NCI-H345 (cell line): ENCODE measurements around the gene ANO4.
A peak's percentile ranks its signal among the peaks of the same experiment; 100 is the strongest.
"Not testable (repeated sequence)": the region's sequence is repeated elsewhere in the genome, so short reads cannot be mapped to it uniquely, and the experiment has no call there.

Experiments
- DNase-seq: peaks from one replicate; lab custom pipeline; 2025; lab: John Stamatoyannopoulos, UW

Gene ANO4

DNA sequence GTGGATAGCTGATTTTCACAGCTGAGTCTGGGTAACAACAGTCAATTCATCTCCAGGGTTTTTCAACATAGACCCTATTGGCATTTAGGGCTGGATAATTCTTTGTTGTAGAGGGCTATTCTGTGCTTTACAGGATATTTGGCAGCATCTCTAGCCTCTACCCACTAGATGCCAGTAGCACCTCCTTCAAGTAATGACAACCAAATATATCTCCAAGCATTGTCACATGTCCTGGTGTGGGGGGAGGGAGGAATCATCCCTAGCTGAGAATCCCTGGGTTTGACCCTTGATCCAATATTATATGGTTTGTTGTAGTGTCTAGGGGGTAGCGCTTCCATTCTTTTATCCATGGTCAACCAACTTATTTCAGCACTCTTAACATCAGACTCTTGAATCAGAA lies 157.2 kb downstream of the ANO4 start:
- no peak for DNase-seq

DNA sequence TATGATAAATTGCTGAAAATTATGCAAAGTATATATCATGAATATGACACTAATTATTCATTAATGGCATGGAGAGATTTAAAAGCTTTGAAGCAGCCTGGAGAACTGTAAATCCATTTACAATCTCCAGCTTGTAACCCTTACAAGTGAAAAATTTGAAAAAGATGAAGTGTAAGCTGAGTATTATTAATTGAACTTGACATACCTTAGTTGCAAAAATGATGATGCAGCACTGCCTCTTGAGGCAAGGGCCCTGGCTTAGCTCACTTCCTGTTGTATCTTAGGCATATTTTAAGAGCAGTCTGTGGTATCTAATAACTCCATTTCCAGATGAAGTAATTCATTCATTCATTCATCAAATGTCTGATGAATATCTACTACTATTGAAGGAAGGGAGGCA lies 158.6 kb downstream of the ANO4 start:
- no peak for DNase-seq

DNA sequence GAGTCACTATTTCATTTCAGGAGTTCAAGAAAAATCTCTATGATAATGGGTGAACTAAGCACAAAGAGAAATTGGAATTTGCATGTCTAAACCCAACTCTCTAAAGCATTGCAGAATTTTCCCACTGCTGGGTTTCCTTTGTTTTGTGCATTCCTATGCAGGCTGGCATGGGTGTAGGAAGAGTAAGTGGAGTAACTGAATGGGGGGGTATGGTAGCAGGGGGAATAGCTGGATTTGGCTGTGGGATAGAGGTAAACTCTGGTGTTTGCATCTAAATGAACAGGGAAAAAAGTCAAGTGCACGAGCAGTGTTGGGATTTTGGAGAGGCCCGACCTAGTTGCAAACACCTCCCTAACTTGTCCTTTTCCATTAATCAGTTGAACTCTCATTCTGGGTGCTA lies 159.1 kb downstream of the ANO4 start:
- DNase-seq = no peak

DNA sequence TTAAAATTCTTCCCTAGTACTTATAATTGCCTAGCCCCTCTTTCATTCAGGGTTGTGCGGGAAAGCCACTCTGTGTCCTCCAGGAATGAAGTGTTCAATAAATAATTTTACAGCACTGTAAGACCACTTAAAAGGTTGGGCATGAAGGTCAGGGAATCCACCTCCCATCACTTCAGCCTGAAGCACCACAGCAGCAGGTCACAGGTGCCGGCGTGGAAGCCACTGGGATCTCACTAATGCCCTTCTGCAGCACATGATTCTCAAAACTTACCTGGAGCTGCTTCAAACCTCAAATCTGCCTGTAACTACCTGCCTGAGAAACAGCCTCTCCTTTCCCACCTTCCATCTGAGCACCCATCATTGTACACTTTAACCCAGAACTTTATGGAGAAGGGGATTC lies 159.5 kb downstream of the ANO4 start:
- DNase-seq = no peak

DNA sequence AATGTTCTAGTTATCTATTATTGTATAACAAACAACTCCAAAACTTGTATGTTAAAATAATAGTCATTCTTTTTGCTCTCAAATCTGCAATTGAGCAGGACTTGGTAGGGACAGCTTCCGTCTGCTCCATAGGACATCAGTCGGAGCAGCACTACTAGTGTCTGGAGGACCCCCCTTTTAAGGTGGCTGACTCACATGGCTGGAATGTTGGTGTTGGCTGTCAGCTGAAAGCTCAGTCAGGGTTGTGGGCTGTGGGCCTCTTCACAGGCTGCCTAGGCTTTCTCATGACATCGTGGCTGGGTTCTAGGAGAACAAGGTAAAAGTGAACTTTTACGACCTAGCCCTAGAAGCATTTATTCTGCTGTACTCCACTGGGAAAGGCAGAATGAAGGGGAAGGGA lies 160.6 kb downstream of the ANO4 start:
- DNase-seq = no peak

DNA sequence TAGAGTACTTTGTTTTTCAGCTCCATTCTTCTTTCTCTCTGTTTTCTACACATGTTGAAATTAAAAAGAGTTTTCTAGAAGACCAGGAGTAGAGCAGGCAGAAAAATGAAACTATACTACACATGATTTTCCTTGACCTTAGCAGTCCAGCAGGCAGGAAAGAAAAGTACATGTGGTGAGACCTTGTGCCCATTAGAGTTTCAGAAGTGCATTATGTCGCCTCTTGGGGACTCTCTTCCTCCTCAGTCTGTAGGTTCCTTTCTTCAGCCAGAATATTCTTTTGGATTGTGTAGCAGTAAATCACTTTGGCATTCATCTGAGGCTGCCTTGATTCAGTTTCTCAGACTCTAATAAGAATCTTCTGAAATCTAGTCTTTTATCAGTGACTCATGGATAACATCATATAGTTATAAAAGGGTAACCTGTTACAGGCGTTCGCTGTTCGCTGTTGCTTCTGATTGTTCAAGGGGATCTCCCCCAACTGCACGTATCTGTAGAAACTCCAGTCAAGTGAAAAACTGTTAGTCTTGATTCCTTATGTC lies 161.8 kb downstream of the ANO4 start:
- DNase-seq = no peak

DNA sequence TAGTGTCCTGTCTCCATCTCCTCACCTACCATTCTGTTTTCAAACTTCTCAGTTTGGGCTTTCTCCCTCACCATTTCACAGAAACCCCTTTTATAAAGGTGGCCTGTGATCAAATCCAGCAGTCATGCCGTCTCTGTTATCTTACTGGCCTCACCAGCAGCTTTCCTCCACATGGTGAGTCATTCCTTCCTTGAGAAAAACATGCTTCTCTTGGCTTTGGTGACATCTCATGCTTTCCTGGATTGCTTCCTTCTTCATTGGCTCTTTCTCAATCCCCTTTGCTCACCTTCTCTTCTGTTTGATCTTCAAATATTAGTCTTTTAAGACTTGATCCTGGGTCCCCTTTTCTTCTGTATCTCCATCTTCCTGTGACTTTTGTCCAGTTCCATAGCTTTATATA lies 164.9 kb downstream of the ANO4 start:
- DNase-seq = no peak

DNA sequence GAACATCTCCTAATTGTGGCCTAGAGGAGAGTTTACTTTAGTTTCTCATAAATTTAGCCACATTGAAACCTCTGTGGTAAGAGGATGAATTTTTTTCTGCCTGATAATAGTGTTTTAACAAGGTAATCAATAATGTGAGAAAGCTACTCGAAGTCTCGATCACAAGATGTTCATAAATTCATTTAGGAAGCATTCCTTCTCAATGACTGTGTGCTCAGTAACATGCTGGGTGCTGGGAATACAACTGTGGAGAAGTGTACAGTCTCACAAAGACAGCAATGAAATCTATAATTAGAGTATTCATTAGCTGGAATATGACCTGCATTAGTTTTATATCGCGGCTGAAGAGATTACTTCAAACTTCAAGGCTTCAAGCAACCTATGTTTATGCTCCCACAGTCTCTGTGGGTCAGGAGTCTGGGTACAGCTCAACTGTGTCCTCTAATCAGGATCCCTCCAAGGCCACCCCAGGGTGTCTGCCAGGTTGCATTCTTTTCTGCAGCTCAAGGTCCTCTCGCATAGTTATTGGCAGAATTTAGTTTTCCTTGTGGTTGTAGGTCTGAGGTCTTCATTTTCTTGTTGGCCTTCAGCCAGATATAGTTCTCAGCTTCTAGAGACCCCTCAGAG lies 167.6 kb downstream of the ANO4 start:
- DNase-seq = no peak

DNA sequence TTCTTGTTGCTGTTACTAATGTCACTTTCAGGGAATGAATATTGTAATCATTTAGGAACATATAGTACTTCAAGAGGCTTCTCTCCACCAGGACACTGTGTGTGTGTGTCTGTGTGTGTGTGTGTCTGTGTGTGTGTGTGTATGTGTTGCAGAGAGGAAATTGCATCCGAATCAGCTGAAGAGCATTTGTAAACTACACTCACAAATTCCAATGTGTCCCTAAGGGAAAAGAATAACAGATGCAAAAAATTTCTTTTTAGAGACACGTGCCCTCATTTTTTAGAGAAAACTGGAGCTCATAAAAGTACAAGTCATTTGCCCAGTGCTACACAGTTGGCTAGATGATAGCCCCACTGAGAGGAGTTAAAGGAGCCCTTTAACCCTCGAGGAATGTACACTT lies 168.8 kb downstream of the ANO4 start:
- no peak for DNase-seq

DNA sequence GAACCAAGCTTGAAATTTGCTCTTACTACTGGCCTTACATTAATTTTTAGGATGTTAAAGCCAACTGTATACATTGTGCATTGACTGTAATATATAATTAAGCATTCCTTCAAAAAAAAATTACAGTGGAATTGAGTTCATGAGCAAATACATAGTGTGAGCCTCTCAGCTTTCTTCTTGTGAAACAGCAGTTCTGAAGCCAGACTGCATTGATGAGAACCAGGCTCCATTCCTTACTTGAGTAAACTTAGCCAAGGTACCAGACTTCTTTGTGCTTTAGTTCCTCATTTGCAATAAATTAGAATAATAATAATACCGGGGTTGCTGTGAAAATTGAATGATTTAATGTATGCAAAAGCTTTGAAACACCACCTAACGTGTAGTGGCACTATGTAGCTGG lies 169.5 kb downstream of the ANO4 start:
- no peak for DNase-seq

DNA sequence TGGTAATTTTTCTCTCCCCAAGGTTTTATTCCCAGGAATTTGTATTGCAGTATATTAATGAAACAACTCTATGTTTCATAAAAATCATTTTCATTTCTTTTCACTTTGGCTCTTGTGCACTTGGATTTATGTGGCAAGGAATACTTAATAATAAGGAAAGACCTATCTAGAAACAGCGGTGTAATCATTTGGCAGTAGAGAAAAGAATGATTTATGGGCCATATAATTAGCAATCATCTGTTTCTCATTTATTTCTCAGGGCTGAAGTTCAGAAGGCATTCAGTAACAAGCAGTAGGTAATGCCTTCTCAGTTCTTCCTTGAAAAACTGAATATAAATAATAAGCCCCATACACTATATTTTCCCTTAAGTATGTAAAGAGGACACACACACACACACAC lies 172.6 kb downstream of the ANO4 start:
- DNase-seq = no peak

DNA sequence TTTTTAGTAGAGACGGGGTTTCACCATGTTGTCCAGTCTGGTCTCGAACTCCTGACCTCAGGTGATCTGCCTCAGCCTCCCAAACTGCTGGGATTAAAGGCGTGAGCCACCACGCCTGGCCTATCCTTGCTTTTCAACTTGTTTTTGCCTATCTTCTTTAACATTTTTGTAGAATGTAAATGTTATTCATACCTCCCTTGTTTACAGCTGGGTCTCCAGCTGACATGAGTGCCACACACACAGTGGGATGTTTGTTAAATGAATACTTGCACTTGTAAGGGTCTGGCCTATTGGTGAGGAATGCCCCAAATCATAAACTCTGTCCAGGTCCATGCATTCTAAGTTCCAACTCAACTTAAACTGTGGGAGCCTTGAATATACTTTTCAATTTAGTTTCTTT lies 176.3 kb downstream of the ANO4 start:
- DNase-seq = no peak

DNA sequence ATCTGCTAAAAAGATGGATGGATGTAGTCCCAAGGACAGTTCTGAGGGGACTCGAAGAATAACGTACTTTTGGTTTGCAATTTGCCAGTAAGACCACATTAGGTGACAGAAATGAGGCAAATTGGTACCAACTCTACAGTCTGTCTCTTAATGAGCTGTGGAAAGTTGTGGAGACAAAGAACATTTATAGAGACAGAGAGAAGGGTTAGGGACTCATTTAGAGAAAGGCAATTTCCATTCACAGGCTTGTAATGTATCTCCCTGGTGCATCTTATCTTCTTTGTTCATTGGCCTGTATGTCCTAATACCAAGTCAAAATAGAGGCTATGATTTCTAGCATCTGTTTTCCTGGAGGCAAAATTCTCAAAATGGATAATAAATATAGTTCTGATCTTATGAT lies 177.5 kb downstream of the ANO4 start:
- DNase-seq = no peak

DNA sequence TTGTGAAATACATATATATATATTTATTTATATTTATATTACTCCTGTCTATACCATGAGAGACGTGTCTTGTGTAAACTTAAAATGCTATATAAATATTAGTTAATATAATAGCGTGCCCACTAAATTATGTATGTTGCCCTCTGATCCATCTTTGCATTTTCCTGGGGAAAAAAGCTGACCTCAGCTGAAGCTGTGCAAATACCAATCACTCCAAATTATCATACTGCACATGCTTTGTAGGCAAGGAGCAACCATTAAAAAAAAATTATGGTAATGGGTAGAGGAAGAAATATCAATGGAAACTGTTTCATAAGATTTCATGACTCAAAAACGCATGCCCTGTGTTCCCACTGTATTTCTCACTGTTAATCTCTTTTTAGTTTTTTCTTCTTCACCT lies 179.8 kb downstream of the ANO4 start:
- no peak for DNase-seq

DNA sequence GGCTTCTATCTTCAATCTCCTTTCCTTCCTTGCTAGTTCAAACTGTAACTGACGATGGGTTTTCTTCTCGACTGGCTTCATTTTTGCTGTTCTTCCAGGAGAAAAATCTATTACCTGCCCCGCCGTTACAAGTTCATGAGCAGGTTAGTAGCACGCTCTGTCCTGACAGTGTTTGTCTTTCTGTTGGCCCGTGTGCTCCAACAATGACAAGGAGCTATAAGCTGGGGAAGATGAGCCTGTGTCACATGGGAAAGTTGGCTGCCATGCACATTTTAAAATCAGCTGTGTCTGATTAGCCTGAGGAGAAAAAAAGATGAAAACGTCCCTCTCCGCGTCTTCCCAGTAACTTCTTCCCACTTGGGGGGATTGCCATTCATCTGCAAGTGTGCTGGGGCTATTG lies 180.2 kb downstream of the ANO4 start:
- no peak for DNase-seq

DNA sequence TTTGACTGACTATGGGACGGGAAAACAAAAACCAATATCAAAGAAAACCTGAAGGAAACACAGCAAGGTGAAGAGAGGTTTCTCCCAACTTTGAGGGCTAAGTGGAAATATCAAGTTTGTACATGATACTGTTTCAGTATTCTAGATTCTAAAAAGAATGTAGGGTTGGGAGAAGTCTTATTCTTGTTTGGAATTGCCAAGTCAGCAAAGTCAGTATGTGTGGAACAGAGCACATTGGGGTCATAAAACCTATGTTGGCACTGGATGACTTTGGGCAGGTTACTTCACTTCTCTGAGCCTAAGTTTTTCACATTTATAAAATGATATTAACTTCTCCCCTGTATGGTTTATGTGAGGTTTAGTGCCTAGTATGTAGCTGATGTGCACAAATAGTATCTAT lies 182.2 kb downstream of the ANO4 start:
- no peak for DNase-seq

DNA sequence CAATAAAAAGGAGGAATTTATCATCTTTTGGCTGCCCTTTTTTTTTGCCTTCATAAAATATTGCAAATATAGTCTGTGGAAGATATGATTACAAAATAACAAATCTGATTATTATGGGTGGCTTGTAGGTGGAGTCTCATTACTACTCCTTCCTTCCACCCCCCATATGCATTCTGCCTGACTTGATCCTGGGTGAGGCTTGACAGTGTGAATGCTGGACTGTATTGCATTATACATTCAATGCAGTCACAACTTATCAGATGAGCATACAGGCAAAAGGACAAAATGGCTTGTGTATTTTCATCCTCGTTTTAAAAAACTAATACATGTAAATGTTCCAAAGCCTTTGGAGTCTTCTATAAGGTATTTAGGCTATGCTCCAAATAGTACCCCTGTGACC lies 186.3 kb downstream of the ANO4 start:
- DNase-seq = no peak

DNA sequence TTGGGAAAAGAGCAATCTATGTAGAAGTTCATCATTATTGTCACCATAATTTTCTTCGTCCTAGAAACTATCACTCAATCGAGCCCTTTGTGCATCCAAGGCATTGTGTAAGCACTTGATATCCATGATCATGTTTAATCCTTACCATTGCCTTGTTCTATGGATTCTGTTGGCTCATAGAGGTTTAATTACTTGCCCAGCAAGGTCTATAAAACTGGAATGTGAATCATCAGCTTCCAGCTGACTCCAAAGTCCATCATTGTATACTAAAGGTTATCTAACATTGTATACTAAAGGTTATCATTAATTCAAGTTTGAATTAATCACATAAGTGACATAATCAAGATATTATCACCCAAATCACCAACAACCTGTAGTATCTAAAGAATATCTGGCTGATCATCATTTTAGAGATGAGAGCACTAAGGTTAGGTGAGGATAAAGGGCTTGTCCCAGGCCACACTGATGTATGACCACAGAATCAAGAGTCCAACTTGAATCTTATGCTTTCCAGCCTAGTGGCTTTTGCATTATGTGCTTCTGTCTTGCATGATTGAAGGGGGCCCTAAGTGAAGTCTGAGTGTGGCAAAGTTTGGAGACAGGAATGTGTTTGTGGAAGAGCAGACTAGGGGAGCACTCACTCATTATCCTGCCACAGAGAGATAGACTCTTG lies 188.1 kb downstream of the ANO4 start:
- no peak for DNase-seq

DNA sequence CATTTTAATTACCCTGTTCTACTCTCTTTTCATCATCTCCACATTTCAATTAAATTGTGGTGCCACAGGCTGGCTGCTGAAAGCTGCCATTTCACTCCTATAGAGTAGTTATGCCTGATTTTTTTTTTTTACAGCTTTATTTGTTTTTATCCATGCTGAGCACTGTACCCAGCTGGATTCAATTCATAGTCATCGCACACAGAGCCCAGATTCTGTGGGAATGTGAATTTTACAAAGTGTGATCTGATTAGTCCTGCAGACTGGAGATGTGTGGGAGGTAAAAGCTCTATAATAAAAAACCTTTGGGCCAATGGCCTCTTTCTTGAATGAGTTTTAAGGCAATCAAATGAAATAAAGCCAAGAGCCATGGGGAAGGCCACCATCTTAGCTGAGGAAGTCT lies 190.2 kb downstream of the ANO4 start:
- no peak for DNase-seq

DNA sequence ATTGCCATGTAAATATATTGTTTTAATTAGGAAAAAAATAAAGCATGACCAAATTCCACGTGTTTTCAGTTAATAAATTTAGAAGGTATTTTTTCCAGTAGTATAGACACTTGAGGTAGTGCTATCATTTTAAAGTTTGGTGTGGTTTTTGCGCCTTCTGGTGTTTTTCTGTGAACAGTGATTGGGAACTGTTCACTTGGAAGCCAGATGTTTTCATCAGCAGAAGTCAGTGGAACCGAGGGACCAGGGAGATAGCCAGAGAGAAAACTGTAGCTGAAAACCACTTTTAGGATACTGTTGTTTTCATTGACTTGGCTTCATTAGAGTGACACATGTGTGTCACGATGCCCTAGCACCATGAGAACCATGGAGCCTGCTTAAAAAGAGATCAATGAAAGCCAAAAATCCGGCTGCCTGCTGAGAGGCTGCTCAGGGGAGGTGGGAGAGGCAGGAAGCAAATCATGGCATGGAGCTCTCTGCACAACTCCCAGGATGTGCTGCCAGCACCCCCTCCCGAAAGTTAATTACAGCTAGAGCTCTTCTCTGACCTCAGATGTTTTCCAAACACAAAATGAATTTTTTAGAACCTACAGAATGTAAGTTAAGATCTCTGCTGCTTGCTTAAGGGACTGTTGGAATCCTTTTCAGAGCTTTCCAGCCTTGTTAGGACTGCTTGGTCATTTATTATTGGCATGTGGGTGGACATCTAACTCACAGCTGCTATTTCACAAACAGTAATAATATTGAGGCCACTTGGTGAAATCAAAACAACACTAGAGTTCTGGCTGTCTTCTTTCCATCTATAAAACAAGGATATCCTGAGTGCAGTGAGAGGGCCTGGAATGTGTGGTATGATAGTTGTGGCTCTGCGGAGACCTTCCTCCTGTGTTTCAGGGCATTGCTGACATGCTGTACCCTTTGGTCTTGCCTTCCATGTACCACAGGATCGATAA lies 192.3 kb downstream of the ANO4 start:
- DNase-seq = peak; percentile 33

DNA sequence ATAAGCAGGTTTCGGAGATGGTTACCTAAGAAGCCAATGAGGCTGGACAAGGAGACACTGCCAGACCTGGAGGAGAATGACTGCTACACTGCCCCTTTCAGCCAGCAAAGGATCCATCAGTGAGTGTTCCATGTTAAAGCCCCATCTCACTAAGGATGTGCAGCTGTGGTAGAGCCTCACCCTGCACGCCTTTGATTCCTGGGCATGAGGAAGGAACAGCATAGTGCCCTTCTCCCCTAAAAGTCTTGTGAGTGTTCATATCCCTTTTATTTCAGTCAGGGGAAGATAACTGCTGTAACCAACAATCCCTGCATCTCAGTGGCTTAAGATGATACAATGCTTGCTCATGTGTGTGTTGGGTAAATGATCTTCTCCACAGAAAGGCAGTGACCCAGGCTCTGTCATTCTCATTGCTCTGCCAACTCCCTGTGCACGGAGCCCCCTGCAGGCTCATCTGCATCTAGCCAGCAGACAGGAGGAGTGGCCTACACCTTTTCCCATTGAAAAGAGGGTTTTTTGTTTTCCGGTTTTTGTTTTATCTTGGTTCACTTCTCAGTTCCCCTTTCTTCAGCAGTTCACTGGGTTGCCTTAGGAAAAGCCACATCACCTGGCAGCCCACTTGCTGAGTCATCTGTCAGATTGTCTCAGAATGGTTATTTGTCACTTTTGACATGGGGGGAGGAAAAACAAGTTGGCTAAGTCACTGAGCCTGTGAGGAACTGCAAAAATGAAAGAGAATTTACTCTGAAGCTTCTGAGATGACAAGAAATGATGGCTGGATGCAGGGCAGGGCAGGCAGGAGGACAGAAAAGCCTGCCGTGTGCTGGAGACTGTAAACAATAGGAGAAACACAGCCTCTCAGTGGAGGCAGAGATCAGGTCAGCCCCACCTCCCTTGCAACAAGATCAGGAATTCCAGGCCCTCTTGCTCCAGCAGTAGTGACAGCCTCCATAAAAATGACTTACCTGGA lies 193.3 kb downstream of the ANO4 start:
- DNase-seq = peak; percentile 42

DNA sequence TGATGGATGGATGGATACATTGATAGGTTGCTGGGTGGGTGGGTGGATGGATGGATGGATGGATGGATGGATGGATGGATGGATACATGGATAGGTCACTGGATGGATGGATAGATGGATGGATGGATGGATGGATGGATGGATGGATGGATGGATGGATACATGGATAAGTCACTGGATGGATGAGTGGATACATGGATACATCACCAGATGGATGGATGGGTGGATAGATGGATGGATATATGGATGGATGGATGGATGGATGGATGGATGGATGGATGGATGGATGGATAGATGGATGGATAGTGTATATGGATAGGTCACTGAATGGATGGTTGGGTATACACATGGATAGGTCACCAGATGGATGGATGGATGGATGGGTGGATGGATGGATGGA lies 194.9 kb downstream of the ANO4 start:
- DNase-seq = not testable (repeated sequence)
